Trophoblast cell (in vitro differentiated cells and primary cell): ENCODE data around the gene CNTFR.

Experiments
- DNase-seq, 2 donors: peaks; one replicate each; pipeline ENCODE4 v3.0.0-alpha.2; 2016
- H2AFZ ChIP-seq: 2 replicates; pipeline ENCODE4 v1.6.1; 2013; ENCODE audit warnings: low read length, moderate library complexity, mild to moderate bottlenecking; ENCODE audit not compliant: insufficient read depth, poor library complexity
- H2AK5ac ChIP-seq: 2 replicates; pipeline ENCODE4 v1.6.1; 2013; ENCODE audit warnings: mild to moderate bottlenecking, low read length
- H2BK120ac ChIP-seq: 2 replicates; pipeline ENCODE4 v1.6.1; 2013; ENCODE audit warnings: low read length, mild to moderate bottlenecking, moderate library complexity; ENCODE audit not compliant: insufficient read depth, poor library complexity
- H2BK12ac ChIP-seq: 2 replicates; pipeline ENCODE4 v1.6.1; 2013; ENCODE audit warnings: mild to moderate bottlenecking, low read length, moderate library complexity
- H2BK5ac ChIP-seq: 2 replicates; pipeline ENCODE4 v1.6.1; 2013; ENCODE audit warnings: low read length, low read depth, moderate library complexity, mild to moderate bottlenecking; ENCODE audit not compliant: poor library complexity
- H3K14ac ChIP-seq: 2 replicates; pipeline ENCODE4 v1.6.1; 2013; ENCODE audit warnings: mild to moderate bottlenecking, low read length
- H3K18ac ChIP-seq: 2 replicates; pipeline ENCODE4 v1.6.1; 2013; ENCODE audit warnings: mild to moderate bottlenecking, low read length
- H3K23ac ChIP-seq: 2 replicates; pipeline ENCODE4 v1.6.1; 2013; ENCODE audit warnings: low read length
- H3K27ac ChIP-seq: 2 replicates; pipeline ENCODE4 v1.5.1; 2013; ENCODE audit warnings: low read depth, mild to moderate bottlenecking, inconsistent platforms, low read length, moderate library complexity
- H3K27me3 ChIP-seq: 2 replicates; pipeline ENCODE4 v1.6.1; 2013; ENCODE audit warnings: inconsistent platforms, mild to moderate bottlenecking, low read length, moderate library complexity; ENCODE audit not compliant: insufficient read depth
- H3K36me3 ChIP-seq, 2 experiments: 1 replicate in 1 of 2; 2 replicates in 1 of 2; pipeline ENCODE4 v1.6.1; 2013; ENCODE audit warnings: low read length in 2 of 2, mild to moderate bottlenecking in 2 of 2, moderate library complexity in 1 of 2; ENCODE audit not compliant: insufficient read depth in 2 of 2, control insufficient read depth in 1 of 2
- H3K4ac ChIP-seq: 2 replicates; pipeline ENCODE4 v1.6.1; 2013; ENCODE audit warnings: low read depth, mild to moderate bottlenecking, low read length, moderate library complexity
- H3K4me1 ChIP-seq, 2 experiments: 1 replicate in 1 of 2; 2 replicates in 1 of 2; pipeline ENCODE4 v1.6.1; 2013; ENCODE audit warnings: low read length in 2 of 2, mild to moderate bottlenecking in 2 of 2, moderate library complexity in 1 of 2; ENCODE audit not compliant: insufficient read depth in 2 of 2, control insufficient read depth in 1 of 2
- H3K4me2 ChIP-seq: 2 replicates; pipeline ENCODE4 v1.6.1; 2013; ENCODE audit warnings: inconsistent platforms, mild to moderate bottlenecking, low read length, moderate library complexity
- H3K4me3 ChIP-seq: 2 replicates; pipeline ENCODE4 v1.5.1; 2013; ENCODE audit warnings: mild to moderate bottlenecking, low read depth, low read length, inconsistent platforms
- H3K79me1 ChIP-seq: one replicate; pipeline ENCODE4 v1.6.1; 2013; ENCODE audit warnings: low read length
- H3K79me2 ChIP-seq: 2 replicates; pipeline ENCODE4 v1.6.1; 2013; ENCODE audit warnings: low read length, mild to moderate bottlenecking; ENCODE audit not compliant: control insufficient read depth, insufficient read depth, poor library complexity
- H3K9ac ChIP-seq: 2 replicates; pipeline ENCODE4 v1.6.1; 2013; ENCODE audit warnings: mild to moderate bottlenecking, low read length
- H3K9me3 ChIP-seq: 2 replicates; pipeline ENCODE4 v1.6.1; 2013; ENCODE audit warnings: low read depth, mild to moderate bottlenecking, control low read depth, inconsistent platforms, low read length; ENCODE audit not compliant: insufficient read depth
- H4K12ac ChIP-seq: 2 replicates; pipeline ENCODE4 v1.6.1; 2013; ENCODE audit warnings: low read depth, mild to moderate bottlenecking, low read length, moderate library complexity
- H4K8ac ChIP-seq: 2 replicates; pipeline ENCODE4 v1.6.1; 2013; ENCODE audit warnings: low read depth, mild to moderate bottlenecking, low read length, moderate library complexity
- H4K91ac ChIP-seq: one replicate; pipeline ENCODE4 v1.6.1; 2013; ENCODE audit warnings: low read depth, mild to moderate bottlenecking, low read length, moderate library complexity
- WGBS: extraction: QIAGEN DNeasy Blood & Tissue Kit; methylation state at CpG from one replicate; pipeline ENCODE4 v1.1.7; 2013; ENCODE audit warnings: missing lambda C conversion rate; ENCODE audit not compliant: insufficient read length, insufficient coverage; ENCODE audit errors: extremely low coverage; 5-methylcytosine and 5-hydroxymethylcytosine counted together

CNTFR gene

DNA sequence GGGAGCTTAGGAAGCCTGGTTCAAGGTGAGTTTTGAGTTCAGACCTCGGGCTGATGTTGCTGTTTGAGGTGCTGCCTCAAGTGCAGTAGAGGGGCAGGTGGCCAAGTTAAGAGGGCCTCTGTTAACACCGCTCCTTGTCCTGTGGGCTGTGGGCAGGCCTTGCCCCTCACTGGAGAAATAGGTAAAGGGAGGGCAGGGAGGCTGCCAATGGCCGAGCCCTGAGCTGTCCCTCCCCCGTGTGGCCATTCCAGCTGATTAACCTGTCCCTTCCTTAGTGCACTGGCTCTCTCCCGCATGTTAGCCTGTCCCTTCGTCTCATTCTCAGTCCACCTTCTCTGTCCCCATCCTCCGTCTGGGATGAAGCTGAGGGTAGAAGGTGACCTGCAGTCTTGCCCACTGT is 21.4 kb downstream of the CNTFR start:
- no peak overlapping the region for H3K4ac ChIP-seq

DNA sequence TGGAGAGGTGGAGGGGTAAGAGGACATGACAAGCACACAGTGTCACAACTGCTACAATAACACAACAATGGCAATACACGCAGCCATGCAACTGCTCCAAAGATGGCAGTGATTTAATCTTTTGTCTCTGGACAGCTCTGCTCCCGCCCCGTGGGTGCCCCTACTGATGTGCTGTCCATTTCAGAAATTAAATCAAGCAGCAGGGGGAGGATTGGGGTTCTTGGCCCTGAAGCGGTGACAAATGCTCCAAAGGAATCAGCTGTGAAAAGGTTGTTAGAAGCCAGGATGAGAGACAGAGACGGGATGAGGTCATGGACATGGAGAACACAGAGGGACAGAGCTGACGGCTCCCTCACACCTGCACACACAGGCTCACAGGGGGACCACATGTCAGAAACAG is 22.6 kb downstream of the CNTFR start:
- H4K91ac ChIP-seq, result no peak overlapping the region
- H2AK5ac ChIP-seq, result no peak overlapping the region
- no peak overlapping the region for H3K27ac ChIP-seq
- no peak overlapping the region for H2BK5ac ChIP-seq
- no peaks in the 10 kb centered on the region for H3K4me1 ChIP-seq
- no peak overlapping the region for H2AFZ ChIP-seq
- H3K79me2 ChIP-seq, result no peaks in the 10 kb centered on the region
- DNase-seq, result no peak
- H3K36me3 ChIP-seq, result no peaks in the 10 kb centered on the region
- no peak overlapping the region for H3K4me2 ChIP-seq
- no peak overlapping the region for H2BK120ac ChIP-seq
- no peaks in the 10 kb centered on the region for H3K27me3 ChIP-seq
- no CpG with 5 or more reads among the region's 6 CpGs for WGBS
- H2BK12ac ChIP-seq, result no peak overlapping the region
- no peak overlapping the region for H4K12ac ChIP-seq
- no peaks in the 10 kb centered on the region for H3K79me1 ChIP-seq
- no peak overlapping the region for H3K4ac ChIP-seq
- no peak overlapping the region for H4K8ac ChIP-seq
- H3K9me3 ChIP-seq, result peaks cover 2% of the 10 kb centered on the region
- no peak overlapping the region for H3K4me3 ChIP-seq
- no peak overlapping the region for H3K18ac ChIP-seq
- no peak overlapping the region for H3K23ac ChIP-seq
- no peak overlapping the region for H3K9ac ChIP-seq
- no peak overlapping the region for H3K14ac ChIP-seq

More for the DNA sequence above, 21.4 kb downstream of the CNTFR start:
- Histone ChIP-seq H3K4me1 (no peaks in the 10 kb centered on the region), H2BK5ac (no peak overlapping the region), H3K4me2 (no peak overlapping the region), H3K27me3 (no peaks in the 10 kb centered on the region), H3K79me2 (no peaks in the 10 kb centered on the region), H3K27ac (no peak overlapping the region), H3K14ac (no peak overlapping the region), H3K36me3 (no peaks in the 10 kb centered on the region), H3K9ac (no peak overlapping the region), H2AK5ac (no peak overlapping the region), H3K23ac (no peak overlapping the region), H3K9me3 (peaks cover 2% of the 10 kb centered on the region), H3K4me3 (no peak overlapping the region), H4K91ac (no peak overlapping the region), H2BK12ac (no peak overlapping the region), H3K18ac (no peak overlapping the region), H2AFZ (no peak overlapping the region), H2BK120ac (no peak overlapping the region), H3K79me1 (no peaks in the 10 kb centered on the region), H4K12ac (no peak overlapping the region), H4K8ac (no peak overlapping the region)
- WGBS, result no CpG with 5 or more reads among the region's 7 CpGs
- no peak for DNase-seq

DNA sequence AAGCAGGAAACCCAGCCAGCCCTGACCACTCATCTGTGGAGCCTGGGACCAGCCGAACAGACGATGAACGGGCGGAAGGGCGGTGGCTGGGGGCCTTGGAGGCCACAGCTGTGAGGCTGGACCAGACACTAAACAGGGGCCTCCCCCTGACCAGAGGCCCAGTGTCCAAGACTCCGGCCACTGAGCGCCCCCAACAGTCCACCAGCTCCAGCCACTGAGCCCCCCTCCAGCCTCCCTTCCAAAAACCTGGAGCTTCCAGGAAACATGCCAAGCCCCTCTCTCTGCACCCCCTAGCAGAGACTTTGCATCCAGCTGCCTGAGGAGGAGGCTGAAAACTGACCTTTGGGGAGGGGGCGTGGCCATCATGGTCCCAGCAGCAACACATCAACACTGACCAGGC is 23.2 kb downstream of the CNTFR start:
- Histone ChIP-seq H3K79me2 (no peaks in the 10 kb centered on the region), H3K4me3 (no peak overlapping the region), H3K9me3 (peaks cover 2% of the 10 kb centered on the region), H3K27me3 (no peaks in the 10 kb centered on the region), H3K18ac (no peak overlapping the region), H3K4me2 (no peak overlapping the region), H3K79me1 (no peaks in the 10 kb centered on the region), H2BK5ac (no peak overlapping the region), H3K27ac (no peak overlapping the region), H4K12ac (no peak overlapping the region), H2AK5ac (no peak overlapping the region), H3K36me3 (no peaks in the 10 kb centered on the region), H3K4me1 (no peaks in the 10 kb centered on the region), H4K91ac (no peak overlapping the region), H3K4ac (no peak overlapping the region), H4K8ac (no peak overlapping the region), H3K14ac (no peak overlapping the region), H2AFZ (no peak overlapping the region), H3K23ac (no peak overlapping the region), H3K9ac (no peak overlapping the region), H2BK120ac (no peak overlapping the region), H2BK12ac (no peak overlapping the region)
- DNase-seq, result no peak
- WGBS, result no CpG with 5 or more reads among the region's 8 CpGs

DNA sequence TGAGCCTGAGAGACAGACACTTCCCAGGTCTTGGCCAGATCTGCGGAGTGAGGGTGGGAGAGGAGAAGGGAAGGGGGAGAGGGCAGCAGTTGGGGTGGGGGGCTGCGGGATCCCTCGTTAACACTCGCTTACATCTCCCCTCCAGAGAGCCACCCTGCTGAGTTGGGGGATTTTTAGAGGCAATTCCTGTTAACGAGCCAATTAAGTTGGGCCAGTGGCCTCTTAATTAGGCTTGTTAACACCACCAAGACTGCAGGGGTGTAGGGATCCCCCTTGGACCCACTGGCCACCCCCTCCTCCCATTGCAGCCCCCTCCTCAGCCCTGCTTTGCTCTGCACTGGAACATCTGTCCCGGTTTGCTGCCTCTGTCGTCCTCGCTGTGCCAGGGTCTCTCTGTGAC is 23.7 kb downstream of the CNTFR start:
- H3K14ac ChIP-seq, result no peak overlapping the region
- no peak overlapping the region for H4K8ac ChIP-seq
- H3K27ac ChIP-seq, result no peak overlapping the region
- no peak overlapping the region for H4K12ac ChIP-seq
- H3K79me1 ChIP-seq, result no peaks in the 10 kb centered on the region
- no peak overlapping the region for H3K9ac ChIP-seq
- no peaks in the 10 kb centered on the region for H3K79me2 ChIP-seq
- H3K4me1 ChIP-seq, result no peaks in the 10 kb centered on the region
- no peak overlapping the region for H3K23ac ChIP-seq
- H3K18ac ChIP-seq, result no peak overlapping the region
- H3K36me3 ChIP-seq, result no peaks in the 10 kb centered on the region
- no peak overlapping the region for H3K4ac ChIP-seq
- H2BK12ac ChIP-seq, result no peak overlapping the region
- no peak overlapping the region for H2BK120ac ChIP-seq
- no peak overlapping the region for H4K91ac ChIP-seq
- no peaks in the 10 kb centered on the region for H3K27me3 ChIP-seq
- WGBS, result no CpG with 5 or more reads among the region's 8 CpGs
- H3K4me2 ChIP-seq, result no peak overlapping the region
- H3K9me3 ChIP-seq, result peaks cover 2% of the 10 kb centered on the region
- H2BK5ac ChIP-seq, result no peak overlapping the region
- no peak overlapping the region for H2AFZ ChIP-seq
- DNase-seq, result no peak
- H2AK5ac ChIP-seq, result no peak overlapping the region
- no peak overlapping the region for H3K4me3 ChIP-seq
